WTC11 (cell line): ENCODE data around the gene SMIM22. TPM values are rescaled to one million over a fixed set of nuclear protein-coding genes. Genes with fewer than 3 reads are reported as not detected.
A peak's percentile ranks its signal among the peaks of the same experiment; 100 is the strongest.

Experiments used
- ATAC-seq: fragments of 200-7000 bp; cut with Tn5 transposase; 2 replicates; pipeline ENCODE4 v1.10.0; 2021; ENCODE audit warnings: mild to moderate bottlenecking, moderate library complexity
- CTCF ChIA-PET: fragments of 300-600 bp; sonication (Branson Sonifier 250); formaldehyde crosslinking; loops from one replicate; lab custom pipeline; 2021; ENCODE audit warnings: antibody characterized with exemption; lab: Charles Lee
- POLR2A ChIA-PET: fragments of 350-600 bp; sonication (Branson Sonifier 250); formaldehyde crosslinking; loops from one replicate; lab custom pipeline; 2021; ENCODE audit warnings: antibody characterized with exemption; lab: Charles Lee
- DNase-seq: peaks from one replicate; pipeline ENCODE4 v3.0.0; 2021; ENCODE audit warnings: low spot score
- H3K27ac Mint-ChIP-seq: 2 replicates; pipeline ENCODE4 v1.8.0; 2021; ENCODE audit warnings: mixed read lengths
- H3K27me3 Mint-ChIP-seq: 2 replicates; pipeline ENCODE4 v1.8.0; 2021; ENCODE audit warnings: low read depth, mild to moderate bottlenecking, moderate library complexity, mixed read lengths
- H3K36me3 Mint-ChIP-seq: 2 replicates; pipeline ENCODE4 v1.8.0; 2021; ENCODE audit warnings: mixed read lengths
- H3K4me1 Mint-ChIP-seq: 2 replicates; pipeline ENCODE4 v1.8.0; 2022; ENCODE audit warnings: mixed read lengths
- H3K4me3 Mint-ChIP-seq: 2 replicates; pipeline ENCODE4 v1.8.0; 2021; ENCODE audit warnings: mild to moderate bottlenecking, moderate library complexity, mixed read lengths
- H3K9me3 Mint-ChIP-seq: 2 replicates; pipeline ENCODE4 v1.8.0; 2021; ENCODE audit warnings: mixed read lengths
- ATF1 ChIP-seq: sonication (generic); formaldehyde crosslinking; IDR thresholded peaks from 2 replicates; pipeline ENCODE4 v1.8.1; 2023; ENCODE audit warnings: mild to moderate bottlenecking, moderate library complexity, missing genetic modification reagents
- CREM ChIP-seq: sonication (generic); formaldehyde crosslinking; IDR thresholded peaks from 2 replicates; pipeline ENCODE4 v1.8.1; 2022; ENCODE audit warnings: mild to moderate bottlenecking, missing genetic modification reagents, moderate library complexity
- EMX1 ChIP-seq: fragments of 250-450 bp; sonication (Bioruptor Pico); IDR thresholded peaks from 2 replicates; pipeline ENCODE4 v1.8.0; 2021; ENCODE audit warnings: mild to moderate bottlenecking
- FOXJ3 ChIP-seq: sonication (generic); formaldehyde crosslinking; IDR thresholded peaks from 2 replicates; pipeline ENCODE4 v1.9.0; 2021; ENCODE audit warnings: missing genetic modification reagents, mild to moderate bottlenecking, borderline replicate concordance
- GTF2I ChIP-seq: fragments of 250-450 bp; sonication (Bioruptor Pico); conservative IDR thresholded peaks from 2 replicates; pipeline ENCODE4 v1.4.0; 2021; ENCODE audit warnings: mild to moderate bottlenecking
- IRF2 ChIP-seq: sonication (generic); formaldehyde crosslinking; IDR thresholded peaks from 2 replicates; pipeline ENCODE4 v1.8.0; 2022; ENCODE audit warnings: low read depth, missing genetic modification reagents, borderline replicate concordance
- JAZF1 ChIP-seq: fragments of 250-450 bp; sonication (Bioruptor Pico); IDR thresholded peaks from 2 replicates; pipeline ENCODE4 v1.9.0; 2021; ENCODE audit warnings: moderate library complexity, mild to moderate bottlenecking, inconsistent platforms
- MXD4 ChIP-seq: fragments of 250-450 bp; sonication (Bioruptor Pico); IDR thresholded peaks from 2 replicates; pipeline ENCODE4 v1.8.0; 2021; ENCODE audit warnings: mild to moderate bottlenecking, moderate library complexity, borderline replicate concordance
- NR1H2 ChIP-seq: sonication (generic); formaldehyde crosslinking; IDR thresholded peaks from 2 replicates; pipeline ENCODE4 v1.9.0; 2021; ENCODE audit warnings: mild to moderate bottlenecking, moderate library complexity, missing genetic modification reagents
- OVOL2 ChIP-seq: fragments of 250-450 bp; sonication (Bioruptor Pico); IDR thresholded peaks from 2 replicates; pipeline ENCODE4 v1.9.0; 2021; ENCODE audit warnings: mild to moderate bottlenecking, borderline replicate concordance
- RELA ChIP-seq: sonication (generic); formaldehyde crosslinking; IDR thresholded peaks from 2 replicates; pipeline ENCODE4 v1.8.1; 2022; ENCODE audit warnings: missing genetic modification reagents, mild to moderate bottlenecking, borderline replicate concordance
- RORB ChIP-seq: fragments of 250-450 bp; sonication (Bioruptor Pico); IDR thresholded peaks from 2 replicates; pipeline ENCODE4 v1.9.0; 2021; ENCODE audit warnings: mild to moderate bottlenecking
- STAT6 ChIP-seq: sonication (generic); formaldehyde crosslinking; conservative IDR thresholded peaks from 2 replicates; pipeline ENCODE4 v1.8.1; 2023; ENCODE audit warnings: mild to moderate bottlenecking, low read depth, missing genetic modification reagents, moderate library complexity
- ZNF138 ChIP-seq: sonication (generic); formaldehyde crosslinking; conservative IDR thresholded peaks from 2 replicates; pipeline ENCODE4 v1.8.1; 2022; ENCODE audit warnings: mild to moderate bottlenecking, moderate library complexity, missing genetic modification reagents
- ZNF671 ChIP-seq: fragments of 250-450 bp; sonication (Bioruptor Pico); IDR thresholded peaks from 2 replicates; pipeline ENCODE4 v1.8.0; 2021; ENCODE audit warnings: mild to moderate bottlenecking
- total RNA-seq: library from RNA; stranded (reverse); gene quantifications from 3 replicates; pipeline ENCODE4 v1.2.3, GENCODE V29; 2021
- TF ChIP-seq, protein P1 (sequence below): sonication (generic); formaldehyde crosslinking; IDR thresholded peaks from 2 replicates; pipeline ENCODE4 v1.8.0; 2023; ENCODE audit warnings: missing genetic modification reagents, mild to moderate bottlenecking, borderline replicate concordance
- TF ChIP-seq, protein P2 (sequence below): sonication (generic); formaldehyde crosslinking; IDR thresholded peaks from 2 replicates; pipeline ENCODE4 v1.8.1; 2023; ENCODE audit warnings: mild to moderate bottlenecking, missing genetic modification reagents, moderate library complexity
- TF ChIP-seq, protein P3 (sequence below): sonication (generic); formaldehyde crosslinking; IDR thresholded peaks from 2 replicates; pipeline ENCODE4 v1.8.0; 2023; ENCODE audit warnings: missing genetic modification reagents
- TF ChIP-seq, protein P4 (sequence below): sonication (generic); formaldehyde crosslinking; IDR thresholded peaks from 2 replicates; pipeline ENCODE4 v1.8.0; 2022; ENCODE audit warnings: mild to moderate bottlenecking, missing genetic modification reagents
- TF ChIP-seq, protein P5 (sequence below): sonication (generic); formaldehyde crosslinking; IDR thresholded peaks from 2 replicates; pipeline ENCODE4 v1.8.0; 2023; ENCODE audit warnings: mild to moderate bottlenecking, missing genetic modification reagents

Gene SMIM22
- total RNA-seq, 1 experiment from 2014 or later: not detected

GRCh38 chr16:4783251-4783950 is 11.8 kb upstream of the SMIM22 start:
- TF ChIP-seq, protein P1, sequence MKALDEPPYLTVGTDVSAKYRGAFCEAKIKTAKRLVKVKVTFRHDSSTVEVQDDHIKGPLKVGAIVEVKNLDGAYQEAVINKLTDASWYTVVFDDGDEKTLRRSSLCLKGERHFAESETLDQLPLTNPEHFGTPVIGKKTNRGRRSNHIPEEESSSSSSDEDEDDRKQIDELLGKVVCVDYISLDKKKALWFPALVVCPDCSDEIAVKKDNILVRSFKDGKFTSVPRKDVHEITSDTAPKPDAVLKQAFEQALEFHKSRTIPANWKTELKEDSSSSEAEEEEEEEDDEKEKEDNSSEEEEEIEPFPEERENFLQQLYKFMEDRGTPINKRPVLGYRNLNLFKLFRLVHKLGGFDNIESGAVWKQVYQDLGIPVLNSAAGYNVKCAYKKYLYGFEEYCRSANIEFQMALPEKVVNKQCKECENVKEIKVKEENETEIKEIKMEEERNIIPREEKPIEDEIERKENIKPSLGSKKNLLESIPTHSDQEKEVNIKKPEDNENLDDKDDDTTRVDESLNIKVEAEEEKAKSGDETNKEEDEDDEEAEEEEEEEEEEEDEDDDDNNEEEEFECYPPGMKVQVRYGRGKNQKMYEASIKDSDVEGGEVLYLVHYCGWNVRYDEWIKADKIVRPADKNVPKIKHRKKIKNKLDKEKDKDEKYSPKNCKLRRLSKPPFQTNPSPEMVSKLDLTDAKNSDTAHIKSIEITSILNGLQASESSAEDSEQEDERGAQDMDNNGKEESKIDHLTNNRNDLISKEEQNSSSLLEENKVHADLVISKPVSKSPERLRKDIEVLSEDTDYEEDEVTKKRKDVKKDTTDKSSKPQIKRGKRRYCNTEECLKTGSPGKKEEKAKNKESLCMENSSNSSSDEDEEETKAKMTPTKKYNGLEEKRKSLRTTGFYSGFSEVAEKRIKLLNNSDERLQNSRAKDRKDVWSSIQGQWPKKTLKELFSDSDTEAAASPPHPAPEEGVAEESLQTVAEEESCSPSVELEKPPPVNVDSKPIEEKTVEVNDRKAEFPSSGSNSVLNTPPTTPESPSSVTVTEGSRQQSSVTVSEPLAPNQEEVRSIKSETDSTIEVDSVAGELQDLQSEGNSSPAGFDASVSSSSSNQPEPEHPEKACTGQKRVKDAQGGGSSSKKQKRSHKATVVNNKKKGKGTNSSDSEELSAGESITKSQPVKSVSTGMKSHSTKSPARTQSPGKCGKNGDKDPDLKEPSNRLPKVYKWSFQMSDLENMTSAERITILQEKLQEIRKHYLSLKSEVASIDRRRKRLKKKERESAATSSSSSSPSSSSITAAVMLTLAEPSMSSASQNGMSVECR: no peak
- TF ChIP-seq, protein P2, sequence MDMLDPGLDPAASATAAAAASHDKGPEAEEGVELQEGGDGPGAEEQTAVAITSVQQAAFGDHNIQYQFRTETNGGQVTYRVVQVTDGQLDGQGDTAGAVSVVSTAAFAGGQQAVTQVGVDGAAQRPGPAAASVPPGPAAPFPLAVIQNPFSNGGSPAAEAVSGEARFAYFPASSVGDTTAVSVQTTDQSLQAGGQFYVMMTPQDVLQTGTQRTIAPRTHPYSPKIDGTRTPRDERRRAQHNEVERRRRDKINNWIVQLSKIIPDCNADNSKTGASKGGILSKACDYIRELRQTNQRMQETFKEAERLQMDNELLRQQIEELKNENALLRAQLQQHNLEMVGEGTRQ (CRISPR knock-in tag): no peak
- TF ChIP-seq ATF1 (CRISPR knock-in tag) (no peak), MXD4 (CRISPR knock-in tag) (no peak), JAZF1 (CRISPR knock-in tag) (no peak), STAT6 (CRISPR knock-in tag) (no peak), NR1H2 (CRISPR knock-in tag) (no peak), RORB (CRISPR knock-in tag) (no peak), GTF2I (CRISPR knock-in tag) (no peak), ZNF671 (no peak), EMX1 (no peak)
- TF ChIP-seq, protein P3, sequence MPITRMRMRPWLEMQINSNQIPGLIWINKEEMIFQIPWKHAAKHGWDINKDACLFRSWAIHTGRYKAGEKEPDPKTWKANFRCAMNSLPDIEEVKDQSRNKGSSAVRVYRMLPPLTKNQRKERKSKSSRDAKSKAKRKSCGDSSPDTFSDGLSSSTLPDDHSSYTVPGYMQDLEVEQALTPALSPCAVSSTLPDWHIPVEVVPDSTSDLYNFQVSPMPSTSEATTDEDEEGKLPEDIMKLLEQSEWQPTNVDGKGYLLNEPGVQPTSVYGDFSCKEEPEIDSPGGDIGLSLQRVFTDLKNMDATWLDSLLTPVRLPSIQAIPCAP (CRISPR knock-in tag): no peak
- TF ChIP-seq, protein P4, sequence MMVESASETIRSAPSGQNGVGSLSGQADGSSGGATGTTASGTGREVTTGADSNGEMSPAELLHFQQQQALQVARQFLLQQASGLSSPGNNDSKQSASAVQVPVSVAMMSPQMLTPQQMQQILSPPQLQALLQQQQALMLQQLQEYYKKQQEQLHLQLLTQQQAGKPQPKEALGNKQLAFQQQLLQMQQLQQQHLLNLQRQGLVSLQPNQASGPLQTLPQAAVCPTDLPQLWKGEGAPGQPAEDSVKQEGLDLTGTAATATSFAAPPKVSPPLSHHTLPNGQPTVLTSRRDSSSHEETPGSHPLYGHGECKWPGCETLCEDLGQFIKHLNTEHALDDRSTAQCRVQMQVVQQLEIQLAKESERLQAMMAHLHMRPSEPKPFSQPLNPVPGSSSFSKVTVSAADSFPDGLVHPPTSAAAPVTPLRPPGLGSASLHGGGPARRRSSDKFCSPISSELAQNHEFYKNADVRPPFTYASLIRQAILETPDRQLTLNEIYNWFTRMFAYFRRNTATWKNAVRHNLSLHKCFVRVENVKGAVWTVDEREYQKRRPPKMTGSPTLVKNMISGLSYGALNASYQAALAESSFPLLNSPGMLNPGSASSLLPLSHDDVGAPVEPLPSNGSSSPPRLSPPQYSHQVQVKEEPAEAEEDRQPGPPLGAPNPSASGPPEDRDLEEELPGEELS (CRISPR knock-in tag): no peak
- ChIA-PET CTCF (no interaction called here), POLR2A (no interaction called here)
- Mint-ChIP-seq H3K4me1 (peaks cover 9% of the 10 kb centered on the region), H3K9me3 (no peaks in the 10 kb centered on the region), H3K27ac (no peak overlapping the region), H3K4me3 (no peak overlapping the region), H3K36me3 (no peaks in the 10 kb centered on the region), H3K27me3 (no peaks in the 10 kb centered on the region; the same call in 1 of the 2 replicates)
- ATAC-seq (no peak), DNase-seq (no peak)

GRCh38 chr16:4783951-4784336 is 11.2 kb upstream of the SMIM22 start:
- ChIA-PET POLR2A (no interaction called here), CTCF (no interaction called here)
- Mint-ChIP-seq H3K9me3 (no peaks in the 10 kb centered on the region), H3K36me3 (no peaks in the 10 kb centered on the region), H3K4me1 (peaks cover 14% of the 10 kb centered on the region), H3K27me3 (no peaks in the 10 kb centered on the region; the same call in 1 of the 2 replicates), H3K4me3 (no peak overlapping the region), H3K27ac (peak overlapping the region; percentile 45; the same call in 1 of the 2 replicates)
- ATAC-seq: no peak
- DNase-seq: no peak
- TF ChIP-seq OVOL2 (CRISPR knock-in tag): no peak
- no peak for TF ChIP-seq IRF2 (CRISPR knock-in tag)
- TF ChIP-seq, protein P5, sequence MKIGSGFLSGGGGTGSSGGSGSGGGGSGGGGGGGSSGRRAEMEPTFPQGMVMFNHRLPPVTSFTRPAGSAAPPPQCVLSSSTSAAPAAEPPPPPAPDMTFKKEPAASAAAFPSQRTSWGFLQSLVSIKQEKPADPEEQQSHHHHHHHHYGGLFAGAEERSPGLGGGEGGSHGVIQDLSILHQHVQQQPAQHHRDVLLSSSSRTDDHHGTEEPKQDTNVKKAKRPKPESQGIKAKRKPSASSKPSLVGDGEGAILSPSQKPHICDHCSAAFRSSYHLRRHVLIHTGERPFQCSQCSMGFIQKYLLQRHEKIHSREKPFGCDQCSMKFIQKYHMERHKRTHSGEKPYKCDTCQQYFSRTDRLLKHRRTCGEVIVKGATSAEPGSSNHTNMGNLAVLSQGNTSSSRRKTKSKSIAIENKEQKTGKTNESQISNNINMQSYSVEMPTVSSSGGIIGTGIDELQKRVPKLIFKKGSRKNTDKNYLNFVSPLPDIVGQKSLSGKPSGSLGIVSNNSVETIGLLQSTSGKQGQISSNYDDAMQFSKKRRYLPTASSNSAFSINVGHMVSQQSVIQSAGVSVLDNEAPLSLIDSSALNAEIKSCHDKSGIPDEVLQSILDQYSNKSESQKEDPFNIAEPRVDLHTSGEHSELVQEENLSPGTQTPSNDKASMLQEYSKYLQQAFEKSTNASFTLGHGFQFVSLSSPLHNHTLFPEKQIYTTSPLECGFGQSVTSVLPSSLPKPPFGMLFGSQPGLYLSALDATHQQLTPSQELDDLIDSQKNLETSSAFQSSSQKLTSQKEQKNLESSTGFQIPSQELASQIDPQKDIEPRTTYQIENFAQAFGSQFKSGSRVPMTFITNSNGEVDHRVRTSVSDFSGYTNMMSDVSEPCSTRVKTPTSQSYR (CRISPR knock-in tag): no peak
- no peak for TF ChIP-seq CREM (CRISPR knock-in tag)
- TF ChIP-seq RELA (CRISPR knock-in tag): no peak
- no peak for TF ChIP-seq FOXJ3 (CRISPR knock-in tag)
- no peak for TF ChIP-seq JAZF1 (CRISPR knock-in tag)
- TF ChIP-seq ZNF138 (CRISPR knock-in tag): no peak
